A673 (cell line): ENCODE data around the gene NUDT11.

Experiments used
- EZH2 ChIP-seq: fragments of 200-600 bp; sonication (generic); IDR thresholded peaks from 2 replicates; pipeline ENCODE4 v1.6.1; 2017; ENCODE audit warnings: borderline replicate concordance, low read depth, mild to moderate bottlenecking, mixed read lengths, antibody characterized with exemption, low read length; ENCODE audit not compliant: poor library complexity, severe bottlenecking
- TF ChIP-seq, protein P1 (sequence below): fragments of 300-800, 200-600 bp; sonication (generic); conservative IDR thresholded peaks from 2 replicates; pipeline ENCODE4 v1.5.1; 2017; ENCODE audit warnings: low read depth, mild to moderate bottlenecking, antibody characterized with exemption, low read length, moderate library complexity, mixed read lengths

DNA sequence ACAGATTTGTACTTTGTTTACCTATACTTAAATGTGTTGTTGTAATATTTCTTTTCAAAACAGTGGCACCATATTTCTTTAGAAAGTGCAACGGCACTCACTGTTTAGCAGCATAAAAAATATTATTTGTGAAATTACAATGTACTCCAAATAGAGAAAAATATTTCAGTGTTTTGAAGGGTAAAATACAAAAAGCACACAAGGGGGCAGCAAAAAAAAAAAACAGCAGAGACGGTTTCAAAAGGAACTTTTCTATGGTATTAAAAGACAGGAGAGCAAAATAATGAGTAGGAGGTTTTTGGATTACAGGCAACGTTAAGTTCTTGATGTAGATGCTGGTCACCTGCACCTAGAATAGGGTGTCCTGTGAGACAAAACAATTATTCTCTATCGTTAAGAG, 2.0 kb downstream of the NUDT11 start:
- TF ChIP-seq, protein P1, sequence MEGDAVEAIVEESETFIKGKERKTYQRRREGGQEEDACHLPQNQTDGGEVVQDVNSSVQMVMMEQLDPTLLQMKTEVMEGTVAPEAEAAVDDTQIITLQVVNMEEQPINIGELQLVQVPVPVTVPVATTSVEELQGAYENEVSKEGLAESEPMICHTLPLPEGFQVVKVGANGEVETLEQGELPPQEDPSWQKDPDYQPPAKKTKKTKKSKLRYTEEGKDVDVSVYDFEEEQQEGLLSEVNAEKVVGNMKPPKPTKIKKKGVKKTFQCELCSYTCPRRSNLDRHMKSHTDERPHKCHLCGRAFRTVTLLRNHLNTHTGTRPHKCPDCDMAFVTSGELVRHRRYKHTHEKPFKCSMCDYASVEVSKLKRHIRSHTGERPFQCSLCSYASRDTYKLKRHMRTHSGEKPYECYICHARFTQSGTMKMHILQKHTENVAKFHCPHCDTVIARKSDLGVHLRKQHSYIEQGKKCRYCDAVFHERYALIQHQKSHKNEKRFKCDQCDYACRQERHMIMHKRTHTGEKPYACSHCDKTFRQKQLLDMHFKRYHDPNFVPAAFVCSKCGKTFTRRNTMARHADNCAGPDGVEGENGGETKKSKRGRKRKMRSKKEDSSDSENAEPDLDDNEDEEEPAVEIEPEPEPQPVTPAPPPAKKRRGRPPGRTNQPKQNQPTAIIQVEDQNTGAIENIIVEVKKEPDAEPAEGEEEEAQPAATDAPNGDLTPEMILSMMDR: peak; percentile 48
- TF ChIP-seq EZH2: no peak
